ENCODE results near the gene FOXP2.

The FOXP2 gene

GRCh38 chr7:114708646-114709045 lies 294.0 kb downstream of the FOXP2 start:
- DNase-seq (ENCODE audit: low read depth), result peak; percentile 3
- no peak overlapping the region for H3K4me3 ChIP-seq (ENCODE audit: control insufficient read depth, low read depth, low read length)
- TF ChIP-seq CTCF (conservative IDR thresholded peaks at IDR 0.05; ENCODE audit: control insufficient read depth, insufficient read depth, low read depth, low read length), result no peak

GRCh38 chr7:114710499-114710898 lies 295.9 kb downstream of the FOXP2 start:
- DNase-seq (ENCODE audit: low read depth), result no peak

GRCh38 chr7:114711241-114711640 lies 296.6 kb downstream of the FOXP2 start:
- no peak overlapping the region for H3K4me3 ChIP-seq (ENCODE audit: control insufficient read depth, low read depth, low read length)
- no peak for DNase-seq (ENCODE audit: low read depth)
- no peak for TF ChIP-seq CTCF (conservative IDR thresholded peaks at IDR 0.05; ENCODE audit: control insufficient read depth, insufficient read depth, low read depth, low read length)

More at GRCh38 chr7:114710499-114710898, 295.9 kb downstream of the FOXP2 start:
- TF ChIP-seq CTCF (conservative IDR thresholded peaks at IDR 0.05; ENCODE audit: control insufficient read depth, insufficient read depth, low read depth, low read length), result no peak
- H3K4me3 ChIP-seq (ENCODE audit: control insufficient read depth, low read depth, low read length), result no peak overlapping the region

- H3K4me3 ChIP-seq (ENCODE audit: control insufficient read depth, low read depth, low read length), result no peak overlapping the region
- peak; percentile 50 for DNase-seq (ENCODE audit: low read depth)
- TF ChIP-seq CTCF (conservative IDR thresholded peaks at IDR 0.05; ENCODE audit: control insufficient read depth, insufficient read depth, low read depth, low read length), result no peak
Measured at GRCh38 chr7:114715907-114716306, 301.3 kb downstream of the FOXP2 start.

GRCh38 chr7:114718861-114719260 lies 304.2 kb downstream of the FOXP2 start:
- DNase-seq (ENCODE audit: low read depth), result no peak
- no peak for TF ChIP-seq CTCF (conservative IDR thresholded peaks at IDR 0.05; ENCODE audit: control insufficient read depth, insufficient read depth, low read depth, low read length)
- H3K4me3 ChIP-seq (ENCODE audit: control insufficient read depth, low read depth, low read length), result no peak overlapping the region

GRCh38 chr7:114720725-114721124 lies 306.1 kb downstream of the FOXP2 start:
- no peak overlapping the region for H3K4me3 ChIP-seq (ENCODE audit: control insufficient read depth, low read depth, low read length)
- TF ChIP-seq CTCF (conservative IDR thresholded peaks at IDR 0.05; ENCODE audit: control insufficient read depth, insufficient read depth, low read depth, low read length), result no peak
- DNase-seq (ENCODE audit: low read depth), result no peak

GRCh38 chr7:114722562-114722961 lies 307.9 kb downstream of the FOXP2 start:
- TF ChIP-seq CTCF (conservative IDR thresholded peaks at IDR 0.05; ENCODE audit: control insufficient read depth, insufficient read depth, low read depth, low read length), result no peak

More at GRCh38 chr7:114722562-114722961, 307.9 kb downstream of the FOXP2 start:
- no peak overlapping the region for H3K4me3 ChIP-seq (ENCODE audit: control insufficient read depth, low read depth, low read length)
- DNase-seq (ENCODE audit: low read depth), result no peak
